IPS-18a (cell line): ENCODE data around the gene VPS41.

ENCODE experiments used
- H3K27ac ChIP-seq: one replicate; pipeline ENCODE4 v1.5.1; 2013; ENCODE audit warnings: low read length
- H3K27me3 ChIP-seq: one replicate; pipeline ENCODE4 v1.6.1; 2013; ENCODE audit warnings: mild to moderate bottlenecking, low read length; ENCODE audit not compliant: control insufficient read depth, insufficient read depth
- H3K36me3 ChIP-seq: one replicate; pipeline ENCODE4 v1.6.1; 2013; ENCODE audit warnings: low read depth, low read length; ENCODE audit not compliant: control insufficient read depth
- H3K4me1 ChIP-seq: one replicate; pipeline ENCODE4 v1.6.1; 2013; ENCODE audit warnings: low read depth, low read length; ENCODE audit not compliant: control insufficient read depth
- H3K4me3 ChIP-seq: one replicate; pipeline ENCODE4 v1.5.1; 2013; ENCODE audit warnings: low read length
- H3K9ac ChIP-seq: one replicate; pipeline ENCODE4 v1.6.1; 2013; ENCODE audit warnings: mild to moderate bottlenecking, low read length, moderate library complexity
- H3K9me3 ChIP-seq: one replicate; pipeline ENCODE4 v1.6.1; 2013; ENCODE audit warnings: low read depth, low read length; ENCODE audit not compliant: control insufficient read depth

The VPS41 gene

GRCh38 chr7:38905056-38905759, 3.8 kb downstream of the VPS41 start:
- H3K9ac ChIP-seq: no peak overlapping the region
- H3K9me3 ChIP-seq: no peaks in the 10 kb centered on the region
- no peaks in the 10 kb centered on the region for H3K27me3 ChIP-seq
- no peak overlapping the region for H3K27ac ChIP-seq
- no peaks in the 10 kb centered on the region for H3K4me1 ChIP-seq
- no peak overlapping the region for H3K4me3 ChIP-seq
- no peaks in the 10 kb centered on the region for H3K36me3 ChIP-seq

GRCh38 chr7:38903057-38903456, 5.9 kb downstream of the VPS41 start:
- H3K4me1 ChIP-seq: no peaks in the 10 kb centered on the region
- no peak overlapping the region for H3K4me3 ChIP-seq
- H3K27me3 ChIP-seq: no peaks in the 10 kb centered on the region
- no peaks in the 10 kb centered on the region for H3K9me3 ChIP-seq
- H3K36me3 ChIP-seq: no peaks in the 10 kb centered on the region
- no peak overlapping the region for H3K9ac ChIP-seq
- no peak overlapping the region for H3K27ac ChIP-seq

- Histone ChIP-seq H3K4me1 (no peaks in the 10 kb centered on the region), H3K4me3 (no peak overlapping the region), H3K9me3 (no peaks in the 10 kb centered on the region), H3K27me3 (no peaks in the 10 kb centered on the region), H3K36me3 (no peaks in the 10 kb centered on the region), H3K9ac (no peak overlapping the region), H3K27ac (no peak overlapping the region)
Measured at GRCh38 chr7:38902449-38902848, 6.5 kb downstream of the VPS41 start.

GRCh38 chr7:38893061-38893460, 15.9 kb downstream of the VPS41 start:
- Histone ChIP-seq H3K27me3 (no peaks in the 10 kb centered on the region), H3K9me3 (no peaks in the 10 kb centered on the region), H3K4me3 (no peak overlapping the region), H3K36me3 (peaks cover 7% of the 10 kb centered on the region), H3K27ac (no peak overlapping the region), H3K9ac (no peak overlapping the region), H3K4me1 (no peaks in the 10 kb centered on the region)

GRCh38 chr7:38890597-38890996, 18.4 kb downstream of the VPS41 start:
- no peaks in the 10 kb centered on the region for H3K27me3 ChIP-seq
- no peak overlapping the region for H3K9ac ChIP-seq
- H3K4me1 ChIP-seq: peaks cover 3% of the 10 kb centered on the region
- H3K4me3 ChIP-seq: no peak overlapping the region
- H3K9me3 ChIP-seq: no peaks in the 10 kb centered on the region
- H3K36me3 ChIP-seq: no peaks in the 10 kb centered on the region
- no peak overlapping the region for H3K27ac ChIP-seq

- Histone ChIP-seq H3K9me3 (no peaks in the 10 kb centered on the region), H3K4me3 (no peak overlapping the region)
Measured at GRCh38 chr7:38889872-38890432, 19.0 kb downstream of the VPS41 start.

GRCh38 chr7:38889079-38889478, 19.9 kb downstream of the VPS41 start:
- Histone ChIP-seq H3K4me3 (no peak overlapping the region), H3K36me3 (no peaks in the 10 kb centered on the region), H3K4me1 (peaks cover 3% of the 10 kb centered on the region), H3K27me3 (no peaks in the 10 kb centered on the region), H3K9me3 (no peaks in the 10 kb centered on the region), H3K9ac (no peak overlapping the region), H3K27ac (no peak overlapping the region)

More at GRCh38 chr7:38889872-38890432, 19.0 kb downstream of the VPS41 start:
- Histone ChIP-seq H3K9ac (no peak overlapping the region), H3K27me3 (no peaks in the 10 kb centered on the region), H3K4me1 (peaks cover 3% of the 10 kb centered on the region), H3K36me3 (no peaks in the 10 kb centered on the region), H3K27ac (no peak overlapping the region)

- Histone ChIP-seq H3K27ac (no peak overlapping the region), H3K4me3 (no peak overlapping the region), H3K9ac (no peak overlapping the region), H3K4me1 (peaks cover 3% of the 10 kb centered on the region), H3K27me3 (no peaks in the 10 kb centered on the region), H3K9me3 (no peaks in the 10 kb centered on the region), H3K36me3 (no peaks in the 10 kb centered on the region)
Measured at GRCh38 chr7:38886265-38886664, 22.7 kb downstream of the VPS41 start.

- H3K9ac ChIP-seq: no peak overlapping the region
- no peaks in the 10 kb centered on the region for H3K27me3 ChIP-seq
- H3K4me3 ChIP-seq: no peak overlapping the region
- peaks cover 3% of the 10 kb centered on the region for H3K4me1 ChIP-seq
- no peaks in the 10 kb centered on the region for H3K36me3 ChIP-seq
- H3K9me3 ChIP-seq: no peaks in the 10 kb centered on the region
- no peak overlapping the region for H3K27ac ChIP-seq
Measured at GRCh38 chr7:38883706-38884105, 25.3 kb downstream of the VPS41 start.

GRCh38 chr7:38881947-38882684, 26.9 kb downstream of the VPS41 start:
- H3K27me3 ChIP-seq: no peaks in the 10 kb centered on the region
- H3K27ac ChIP-seq: no peak overlapping the region
- H3K9me3 ChIP-seq: no peaks in the 10 kb centered on the region
- no peak overlapping the region for H3K4me3 ChIP-seq
- H3K36me3 ChIP-seq: no peaks in the 10 kb centered on the region
- no peak overlapping the region for H3K9ac ChIP-seq
- peaks cover 3% of the 10 kb centered on the region for H3K4me1 ChIP-seq

- Histone ChIP-seq H3K4me3 (no peak overlapping the region), H3K4me1 (no peaks in the 10 kb centered on the region), H3K27ac (no peak overlapping the region), H3K9me3 (no peaks in the 10 kb centered on the region), H3K9ac (no peak overlapping the region), H3K27me3 (no peaks in the 10 kb centered on the region), H3K36me3 (no peaks in the 10 kb centered on the region)
Measured at GRCh38 chr7:38881015-38881414, 28.0 kb downstream of the VPS41 start.
